Left renal cortex interstitium (tissue), 4 donors: ENCODE data around the gene LUZP2. TPM values are rescaled to one million over a fixed set of nuclear protein-coding genes. Genes with fewer than 3 reads are reported as not detected.
"Not testable (repeated sequence)": the region's sequence is repeated elsewhere in the genome, so short reads cannot be mapped to it uniquely, and the experiment has no call there.

ENCODE experiments used
- DNase-seq, 4 donors: peaks; one replicate each; pipeline ENCODE4 v3.0.0-alpha.2; 2013; ENCODE audit warnings: low read depth in 4 of 4, low spot score in 2 of 4, missing footprints in 1 of 4
- polyA plus RNA-seq, 4 donors: library from polyadenylated mRNA; unstranded; fragments of 120-200 nt; gene quantifications; one replicate each; pipeline ENCODE4 v1.2.1, GENCODE V29; 2013; ENCODE audit not compliant: insufficient read length in 4 of 4

The LUZP2 gene
- polyA plus RNA-seq, 4 donors, result 1.3 to 1.6 (median 1.5) TPM

DNA sequence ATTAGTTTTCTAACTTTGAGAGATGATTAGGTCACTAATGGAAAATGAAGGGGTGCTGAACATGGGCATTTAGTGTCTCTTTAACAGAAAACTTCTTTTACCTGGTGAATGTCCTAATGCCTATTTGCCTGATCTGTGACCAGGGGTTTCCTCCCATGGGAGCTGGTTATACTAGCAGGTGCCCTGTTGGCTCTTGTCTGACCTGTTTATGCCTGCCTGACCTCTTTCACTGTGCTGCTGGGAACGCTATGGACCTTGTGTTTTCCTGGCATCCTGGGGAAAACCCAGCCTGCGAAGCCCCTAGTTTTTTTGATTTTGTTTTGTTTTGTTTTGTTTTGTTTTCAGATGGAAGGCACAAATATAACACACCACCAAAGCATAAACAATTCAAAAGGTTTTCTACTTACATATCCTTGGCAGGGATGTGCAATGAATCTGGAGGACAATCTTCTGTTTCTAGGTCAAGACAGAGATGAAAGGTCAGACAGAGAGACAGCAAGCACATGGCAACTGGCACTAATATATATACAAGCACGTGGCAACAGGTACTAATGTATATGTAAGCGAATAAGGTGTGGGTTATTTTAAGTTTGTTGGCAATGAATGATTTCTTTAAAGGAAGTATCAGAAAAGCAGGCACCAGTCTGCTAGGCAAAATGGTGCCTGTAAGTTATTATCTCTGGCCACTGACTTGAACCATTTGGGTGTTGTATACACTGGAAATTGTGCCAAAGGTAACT lies 390.2 kb downstream of the LUZP2 start:
- DNase-seq, result no peak

DNA sequence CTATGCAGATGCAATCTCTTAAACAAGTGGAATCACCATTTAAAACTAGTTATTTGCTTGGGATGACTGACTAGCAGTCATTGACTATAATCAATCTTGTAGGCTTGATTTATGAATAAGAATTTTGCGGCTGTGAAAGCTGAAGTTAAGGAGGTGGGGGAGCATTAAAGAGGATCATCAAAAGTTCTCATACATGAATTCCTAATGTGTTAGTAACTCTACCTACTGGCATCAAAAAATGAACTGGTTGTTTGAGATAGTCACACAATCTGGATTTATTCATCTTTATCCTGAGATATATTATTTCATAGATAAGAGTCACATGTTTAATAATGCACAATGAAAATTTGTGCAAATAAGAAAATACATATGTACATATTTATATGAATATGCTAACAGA lies 393.6 kb downstream of the LUZP2 start:
- no peak for DNase-seq

DNA sequence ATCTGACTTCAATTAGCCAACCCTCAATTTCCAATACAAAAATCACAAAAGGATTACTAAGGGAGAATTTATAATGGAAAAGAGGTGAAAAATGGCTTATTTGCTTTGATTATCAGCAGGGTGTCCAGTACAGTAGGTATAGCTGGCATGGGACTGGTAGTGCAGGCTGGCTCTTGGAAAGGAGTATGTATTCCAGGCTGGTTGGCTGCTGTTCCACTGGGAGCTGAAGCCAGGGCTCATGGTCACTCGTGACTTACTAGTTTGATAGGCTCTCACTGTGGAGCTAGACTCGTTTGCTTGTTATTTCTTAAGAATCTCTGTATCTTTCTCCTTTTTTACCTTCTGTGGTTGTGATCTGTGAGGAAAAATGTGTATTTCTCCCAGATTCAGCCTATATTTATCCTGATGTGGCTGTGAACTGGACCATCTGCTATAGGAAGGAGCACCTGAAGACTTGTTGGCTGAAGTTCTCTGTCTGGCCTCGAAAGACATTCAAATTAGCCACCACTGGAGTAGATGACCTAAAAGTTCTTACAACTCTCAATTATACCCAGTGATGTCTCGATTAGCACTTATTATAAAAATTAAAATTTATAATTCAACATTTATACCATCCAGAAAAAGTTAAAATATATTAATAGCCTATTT lies 395.1 kb downstream of the LUZP2 start:
- not testable (repeated sequence) for DNase-seq

DNA sequence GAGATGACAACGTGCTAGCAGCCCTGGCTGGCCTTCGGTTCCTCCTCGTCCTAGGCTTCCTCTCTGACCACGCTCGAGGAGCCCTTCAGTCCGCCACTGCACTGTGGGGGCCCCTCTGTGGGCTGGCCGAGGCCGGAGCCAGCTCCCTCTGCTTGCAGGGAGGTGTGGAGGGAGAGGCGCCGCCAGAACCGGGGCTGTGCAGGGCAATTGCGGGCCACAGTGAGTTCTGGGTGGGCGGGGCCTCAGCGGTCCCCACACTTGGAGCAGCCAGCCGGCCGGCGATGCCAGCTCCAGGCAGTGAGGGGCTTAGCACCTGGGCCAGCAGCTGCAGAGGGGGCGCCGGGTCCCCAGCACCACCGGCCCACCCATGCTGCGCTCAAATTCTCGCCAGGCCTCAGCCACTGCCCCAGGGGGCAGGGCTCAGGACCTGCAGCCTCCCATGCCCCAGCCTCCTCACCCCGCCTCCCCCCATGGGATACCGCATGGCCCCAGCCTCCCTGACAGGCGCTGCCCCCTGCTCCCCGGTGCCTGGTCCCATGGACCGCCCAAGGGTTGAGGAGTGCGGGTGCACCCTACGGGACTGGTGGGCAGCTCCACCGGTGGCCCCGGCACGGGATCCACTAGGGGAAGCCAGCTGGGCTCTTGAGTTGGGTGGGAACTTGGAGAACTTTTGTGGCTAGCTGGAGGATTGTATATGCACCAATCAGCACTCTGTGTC lies 399.4 kb downstream of the LUZP2 start:
- no peak for DNase-seq

DNA sequence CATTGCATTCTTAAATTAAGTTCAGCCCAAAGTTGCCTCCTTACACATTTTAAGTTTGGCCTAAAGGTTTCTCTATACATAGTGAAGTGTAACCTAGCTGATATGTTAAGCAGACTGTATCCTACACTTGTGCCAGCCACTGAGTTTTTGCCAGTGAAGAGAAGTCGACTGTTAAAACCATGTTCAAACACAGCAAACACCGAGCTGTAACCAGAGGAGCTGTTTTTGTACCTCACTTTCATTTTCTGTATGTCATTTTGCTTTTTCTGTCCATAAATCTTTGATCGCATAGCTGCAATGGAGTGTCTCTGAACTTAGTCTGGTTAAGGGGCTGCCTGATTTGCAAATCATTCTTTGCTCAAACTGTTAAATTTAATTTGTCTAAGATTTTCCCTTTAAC lies 403.7 kb downstream of the LUZP2 start:
- DNase-seq, result no peak

DNA sequence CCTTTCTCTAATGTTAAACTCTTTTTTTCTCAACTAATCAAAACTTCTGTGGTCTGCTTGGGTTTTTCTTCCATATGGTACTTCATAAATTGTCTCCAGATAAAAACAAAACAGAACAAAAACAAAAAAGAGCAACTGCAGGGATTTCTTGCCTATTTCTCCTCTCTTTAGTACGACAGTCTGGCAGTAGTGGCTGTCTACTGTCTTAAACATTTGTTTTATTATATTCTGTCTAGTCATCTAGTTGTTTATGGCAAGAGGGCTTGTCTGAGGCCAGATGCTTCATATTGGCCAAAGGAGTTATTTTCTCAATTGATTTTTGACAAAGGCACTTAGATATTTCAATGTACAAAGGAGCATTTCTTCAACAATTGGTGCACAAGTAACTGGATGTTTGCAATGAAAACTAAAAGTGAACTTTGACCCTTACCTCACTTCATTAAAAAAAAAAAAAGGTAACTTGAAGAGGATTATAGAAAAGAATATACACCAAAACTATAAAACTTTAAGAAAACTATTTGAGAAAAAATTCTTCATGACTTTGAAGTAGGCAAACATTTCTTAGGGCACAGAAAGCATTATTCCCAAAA lies 404.2 kb downstream of the LUZP2 start:
- no peak for DNase-seq

DNA sequence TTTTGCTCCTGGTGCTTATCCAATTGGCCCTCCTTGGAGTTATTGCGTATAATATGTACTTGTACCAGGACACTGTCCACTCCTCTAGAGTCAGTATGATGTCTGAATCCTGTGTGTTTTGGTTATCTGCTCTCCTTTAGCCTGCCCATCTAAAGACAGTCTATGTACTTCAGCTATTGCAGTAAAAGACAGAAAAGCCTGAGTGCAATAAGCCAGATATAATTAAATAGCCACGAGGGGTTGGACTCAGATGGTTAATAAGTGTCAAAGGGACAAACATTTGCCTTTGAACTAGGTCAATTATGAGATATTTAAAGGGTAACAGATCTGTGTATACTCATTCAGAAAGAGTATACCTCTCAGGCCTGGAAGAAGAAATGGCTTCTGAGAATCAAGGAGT lies 406.7 kb downstream of the LUZP2 start:
- DNase-seq, result no peak

DNA sequence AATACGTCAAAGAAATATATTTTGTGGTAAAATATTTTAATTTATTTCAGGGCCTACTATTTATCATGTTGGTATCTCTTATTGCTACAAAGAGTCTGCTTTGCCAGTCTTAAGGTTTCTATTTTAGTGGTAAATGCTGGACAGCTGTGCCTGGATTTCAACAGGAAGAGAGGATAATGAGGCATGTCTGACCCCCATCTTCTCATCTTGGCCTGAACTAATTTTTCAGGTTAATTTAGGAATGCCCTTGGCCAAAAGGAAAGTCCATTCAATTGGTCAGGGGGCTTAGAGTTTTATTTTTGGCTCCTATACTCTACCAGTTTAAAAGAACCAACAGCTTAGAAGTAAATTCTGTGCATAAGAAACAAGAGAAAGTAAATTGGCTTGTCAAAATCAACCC lies 428.2 kb downstream of the LUZP2 start:
- no peak for DNase-seq

DNA sequence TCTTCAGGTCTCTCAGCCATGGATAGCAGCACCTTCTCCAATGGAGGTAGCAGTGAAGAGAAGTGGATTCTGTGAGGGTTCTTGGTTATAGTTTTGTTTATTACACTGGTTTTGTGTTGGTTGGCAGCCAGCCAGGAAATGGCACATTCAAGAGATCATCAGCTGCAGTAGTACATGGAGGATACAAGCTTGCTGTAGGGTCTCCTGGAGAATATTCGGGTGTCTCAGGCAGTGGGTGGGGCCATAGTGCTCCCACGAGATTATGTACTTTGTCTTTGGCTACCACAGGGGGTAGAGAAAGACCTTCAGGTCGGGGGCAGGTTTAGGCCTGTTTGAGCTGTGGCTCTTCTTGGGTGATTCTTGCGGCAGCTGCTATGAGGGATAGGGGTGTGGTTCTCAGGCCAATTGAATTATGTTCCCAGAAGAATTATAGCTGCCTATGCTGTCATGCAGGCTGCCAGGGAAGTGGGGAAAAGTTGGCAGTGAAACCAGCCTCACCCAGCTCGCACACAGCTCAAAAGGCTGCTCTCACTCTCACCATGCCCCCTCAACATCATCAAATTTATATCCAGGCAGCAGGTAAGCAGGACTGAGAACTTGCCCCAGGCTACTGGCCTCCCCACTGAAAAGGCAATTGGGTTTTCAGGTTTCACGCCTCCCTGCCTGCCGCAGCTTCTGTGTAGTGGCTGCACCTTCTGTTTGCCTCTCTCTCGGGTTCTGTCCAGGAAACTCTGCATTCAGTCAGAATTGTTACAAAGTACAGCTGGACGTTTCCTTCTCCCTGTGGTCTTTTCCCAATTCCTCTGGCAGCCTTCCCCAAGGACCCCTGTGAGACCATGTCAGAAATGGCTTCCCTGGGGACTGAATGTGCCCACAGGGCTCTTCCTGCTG lies 435.5 kb downstream of the LUZP2 start:
- no peak for DNase-seq

DNA sequence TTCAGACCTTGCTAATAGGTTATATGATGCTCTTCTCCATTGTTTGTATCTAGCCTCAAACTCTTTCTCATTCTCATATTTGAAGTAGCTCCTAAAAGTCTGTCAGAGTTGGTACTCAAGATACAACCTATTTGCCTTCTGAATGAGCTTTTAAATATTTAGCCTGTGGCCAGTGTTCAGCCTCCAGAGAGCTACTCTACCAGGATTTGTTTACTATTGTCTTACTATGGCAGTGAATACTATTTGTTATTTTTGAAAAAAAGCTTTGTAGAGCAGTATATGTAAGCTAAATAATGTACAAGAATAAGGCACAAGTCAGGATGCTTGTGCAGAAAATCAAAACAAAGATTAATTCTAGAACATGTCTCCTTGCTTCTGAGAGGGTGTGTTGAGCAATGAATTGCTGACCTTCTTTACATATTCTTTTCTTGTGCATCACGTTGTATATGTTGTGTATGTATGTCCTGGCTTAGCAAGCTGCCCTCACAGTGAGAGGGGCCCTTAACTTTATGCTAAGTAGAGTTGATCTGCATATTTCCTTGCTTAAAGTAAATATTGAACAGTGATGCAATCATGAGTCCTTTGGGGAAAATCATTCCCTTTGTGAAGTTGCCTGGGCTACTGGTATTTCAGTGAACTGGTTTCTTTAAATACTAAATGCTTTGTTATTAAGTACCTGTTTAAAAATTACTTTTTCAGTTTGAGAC lies 438.0 kb downstream of the LUZP2 start:
- no peak for DNase-seq

DNA sequence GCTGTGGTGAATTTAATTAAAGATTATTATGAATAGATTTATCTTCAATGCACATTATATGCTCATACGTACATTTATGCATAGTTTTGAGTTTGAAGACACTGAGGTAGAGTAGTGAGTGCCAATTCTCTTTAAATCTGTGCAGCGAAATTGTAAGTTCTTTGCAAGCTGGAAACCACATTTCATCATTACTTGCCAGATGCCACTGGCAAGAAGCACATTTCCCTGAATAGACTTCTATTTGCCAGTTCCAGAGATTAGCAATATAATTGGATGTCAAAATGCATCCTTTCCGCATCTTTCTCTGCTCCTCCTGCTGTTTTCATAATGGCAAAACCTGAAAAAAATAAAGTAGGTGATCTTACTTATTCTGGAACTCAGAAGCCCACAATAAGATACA lies 448.0 kb downstream of the LUZP2 start:
- no peak for DNase-seq

DNA sequence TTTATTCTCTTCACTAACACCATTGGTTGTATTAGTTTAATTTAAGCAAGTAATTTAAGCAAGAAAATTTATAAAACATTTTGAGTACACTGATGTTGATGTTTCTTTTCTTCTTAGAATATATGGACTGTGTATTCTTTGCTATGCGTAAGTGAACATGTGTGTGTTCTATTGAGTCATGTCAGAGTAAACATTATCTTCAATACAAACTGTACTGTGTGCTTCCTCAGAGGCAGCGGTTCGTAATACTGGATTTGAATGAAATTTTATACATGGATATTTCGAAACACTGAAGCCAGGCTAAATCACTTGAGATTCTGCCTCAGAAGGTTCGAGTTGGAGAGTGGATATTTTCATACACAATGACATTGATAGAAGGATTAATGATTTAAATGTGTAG lies 452.6 kb downstream of the LUZP2 start:
- no peak for DNase-seq

DNA sequence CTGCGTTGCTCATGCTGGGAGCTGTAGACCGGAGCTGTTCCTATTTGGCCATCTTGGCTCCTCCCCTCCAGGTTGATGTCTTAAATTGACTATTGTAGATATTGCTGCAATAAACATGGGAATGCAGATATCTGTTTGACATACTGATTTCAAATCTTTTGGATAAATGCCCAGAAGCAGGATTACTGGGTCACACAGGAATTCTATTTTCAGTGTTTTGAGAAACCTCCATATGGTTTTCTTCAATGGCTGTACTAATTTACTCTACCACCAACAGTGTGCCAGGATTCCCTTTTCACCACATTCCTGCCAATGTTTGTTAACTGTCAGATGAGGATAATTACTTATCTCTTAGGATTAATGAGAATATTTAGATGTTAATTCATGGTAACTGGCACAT lies 467.0 kb downstream of the LUZP2 start:
- DNase-seq, result no peak

DNA sequence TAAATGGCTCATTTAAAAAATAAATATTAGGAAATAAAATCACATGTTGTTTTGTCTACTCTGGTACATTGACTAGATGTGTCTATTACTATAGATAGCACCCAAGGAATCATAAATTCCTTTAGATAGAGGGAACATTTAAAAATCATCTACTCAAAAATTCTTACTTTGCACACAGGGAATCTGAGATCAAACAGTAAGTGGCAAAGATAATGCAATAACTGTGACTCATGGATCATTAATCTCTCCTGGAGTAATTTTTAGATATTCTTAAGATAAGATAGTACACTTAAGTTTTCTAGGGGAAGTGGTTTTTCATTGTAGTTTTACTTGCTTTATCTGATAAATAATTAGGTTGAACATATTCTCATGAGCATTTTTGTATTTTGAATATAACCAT lies 468.9 kb downstream of the LUZP2 start:
- DNase-seq, result no peak

DNA sequence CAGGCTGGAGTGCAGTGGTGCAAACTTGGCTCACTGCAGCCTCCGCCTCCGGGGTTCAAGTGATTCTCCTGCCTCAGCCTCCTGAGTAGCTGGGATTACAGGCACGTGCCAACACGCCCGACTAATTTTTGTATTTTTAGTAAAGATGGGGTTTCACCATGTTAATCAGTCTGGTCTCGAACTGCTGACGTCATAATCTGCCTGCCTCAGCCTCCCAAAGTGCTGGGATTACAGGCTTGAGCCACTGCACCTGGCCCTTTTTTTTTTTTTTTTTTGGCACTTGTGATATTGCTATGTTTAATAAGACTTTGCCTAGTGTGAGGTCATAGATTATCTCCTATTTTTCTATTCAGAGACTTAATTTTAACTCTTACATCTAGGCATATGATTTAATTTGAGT lies 497.1 kb downstream of the LUZP2 start:
- not testable (repeated sequence) for DNase-seq

DNA sequence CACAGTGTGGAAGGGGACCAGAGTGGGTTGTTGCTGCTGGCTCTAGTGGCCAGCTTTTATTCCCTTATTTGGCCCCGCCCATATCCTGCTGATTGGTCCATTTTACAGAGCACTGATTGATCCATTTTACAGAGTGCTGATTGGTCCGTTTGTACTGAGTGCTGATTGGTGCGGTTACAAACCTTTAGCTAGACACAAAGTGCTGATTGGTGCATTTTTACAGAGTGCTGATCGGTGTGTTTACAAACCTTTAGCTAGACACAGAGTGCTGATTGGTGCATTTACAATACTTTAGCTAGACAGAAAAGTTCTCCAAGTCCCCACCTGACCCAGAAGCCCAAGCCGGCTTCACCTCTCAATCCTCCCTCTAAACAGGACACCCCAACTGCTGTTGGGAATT lies 503.1 kb downstream of the LUZP2 start:
- not testable (repeated sequence) for DNase-seq

DNA sequence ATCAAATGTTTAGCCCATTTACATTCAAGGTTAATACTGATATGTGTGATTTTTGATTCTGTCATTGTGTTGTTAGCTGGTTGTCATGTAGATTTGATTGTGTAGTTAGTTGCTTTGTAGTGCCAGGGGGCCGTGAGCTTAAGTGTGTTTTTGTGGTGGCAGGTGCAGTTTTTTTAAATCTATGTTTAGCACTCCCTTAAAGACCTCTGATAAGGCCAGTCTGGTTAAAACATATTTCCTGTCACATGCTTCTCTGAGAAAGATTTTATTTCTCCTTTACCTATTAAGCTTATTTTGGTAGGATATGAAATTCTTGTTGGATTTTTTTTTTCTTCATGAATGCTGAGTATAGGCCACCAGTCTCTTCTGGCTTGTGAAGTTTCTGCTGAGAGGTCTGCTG lies 540.6 kb downstream of the LUZP2 start:
- DNase-seq, result no peak

DNA sequence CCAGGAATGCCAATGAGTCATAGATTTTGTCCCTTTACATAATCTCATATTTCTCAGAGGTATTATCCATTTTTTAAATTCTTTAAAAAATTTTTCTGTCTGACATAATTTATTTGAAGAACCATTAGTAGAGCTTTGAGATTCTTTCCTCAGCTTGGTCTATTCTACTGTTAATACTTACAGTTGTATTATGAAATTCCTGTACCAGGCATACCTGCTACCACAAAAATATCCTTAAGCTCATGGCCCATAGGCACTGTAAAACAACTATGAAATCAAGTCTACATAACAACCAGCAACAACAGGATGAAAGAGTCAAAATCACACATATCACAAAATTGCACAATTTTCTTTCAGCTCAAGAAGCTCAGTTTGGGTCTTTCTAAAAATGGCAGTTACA lies 541.3 kb downstream of the LUZP2 start:
- no peak for DNase-seq

DNA sequence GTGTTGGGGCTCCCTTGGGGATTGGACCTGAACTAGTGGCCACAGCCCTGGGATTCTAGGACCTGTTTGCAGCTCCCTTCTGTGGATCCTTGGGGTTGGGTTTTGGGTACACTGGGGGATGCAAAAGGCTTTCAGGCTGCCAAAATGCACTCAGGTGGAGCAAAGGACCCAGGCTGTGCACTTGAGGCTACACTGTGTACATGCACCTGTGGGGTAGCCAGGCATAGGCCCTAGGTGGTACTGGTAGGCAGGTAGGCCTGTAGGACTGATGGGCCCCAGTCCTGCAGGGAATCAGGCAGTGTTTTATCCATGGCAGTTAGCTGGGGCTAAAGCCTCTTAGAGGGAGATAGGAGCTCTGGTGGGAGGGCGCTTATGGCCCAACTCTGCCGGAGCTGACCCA lies 542.3 kb downstream of the LUZP2 start:
- DNase-seq, result no peak

DNA sequence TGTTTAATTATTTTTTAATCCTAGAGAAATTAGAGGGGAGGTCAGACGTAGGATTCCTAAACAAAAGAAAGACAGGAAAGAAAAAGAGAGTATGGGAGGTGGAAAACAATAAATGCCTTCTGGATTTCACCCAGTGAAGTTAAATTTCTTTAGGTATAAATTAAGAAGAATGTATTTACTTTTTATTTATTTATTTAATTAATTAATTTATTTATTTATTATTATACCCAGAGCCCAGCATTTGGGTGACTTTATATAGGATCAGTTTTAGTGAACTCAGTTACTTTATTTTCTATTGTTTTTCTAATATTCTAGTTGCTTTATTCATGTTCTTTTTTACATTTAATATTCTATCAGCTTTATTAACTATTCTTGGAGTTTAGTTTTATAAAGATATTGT lies 551.8 kb downstream of the LUZP2 start:
- DNase-seq, result no peak
